SK-N-SH (cell line): ENCODE data around the gene OR7G2. TPM values are rescaled to one million over a fixed set of nuclear protein-coding genes. Genes with fewer than 3 reads are reported as not detected.

Experiments
- CTCF ChIA-PET: fragments of 300-600, 350-600 bp; formaldehyde crosslinking; extraction: SDS; loops from one replicate; lab custom pipeline; 2021; lab: Yijun Ruan, JAX
- POLR2A ChIA-PET: fragments of 350-600 bp; sonication (Branson Sonifier 250); formaldehyde crosslinking; extraction: SDS; loops from one replicate; lab custom pipeline; 2020; ENCODE audit warnings: antibody characterized with exemption, inconsistent platforms; lab: Yijun Ruan, JAX
- DNase-seq: peaks from one replicate; pipeline ENCODE4 v3.0.0; 2012
- H2AFZ ChIP-seq: fragments of 200-600 bp; sonication (generic); 2 replicates; pipeline ENCODE4 v1.8.1; 2016; ENCODE audit warnings: antibody characterized with exemption, mild to moderate bottlenecking, low read depth
- H3F3A ChIP-seq: fragments of 200-600 bp; sonication (generic); replicated peaks from 2 replicates; pipeline ENCODE3; 2016; ENCODE audit warnings: antibody characterized with exemption, mild to moderate bottlenecking; ENCODE audit not compliant: insufficient read depth
- H3K27ac ChIP-seq, 2 experiments: fragments of 200-500 bp in 1 of 2; fragments of 200-600 bp in 1 of 2; sonication (Bioruptor generic) in 1 of 2; sonication (generic), shearing (Covaris generic) in 1 of 2; 2 replicates each; pipeline versions ENCODE4 v1.5.1 to v1.6.1; 2014 to 2016; ENCODE audit warnings: low read depth in 2 of 2, inconsistent platforms in 1 of 2, low read length in 1 of 2, mild to moderate bottlenecking in 1 of 2, mixed read lengths in 1 of 2
- H3K27me3 ChIP-seq: fragments of 200-600 bp; sonication (generic), shearing (Covaris generic); 2 replicates; pipeline ENCODE4 v1.6.1; 2016; ENCODE audit warnings: mixed run types; ENCODE audit not compliant: insufficient read depth
- H3K36me3 ChIP-seq, 2 experiments: fragments of 200-500 bp in 1 of 2; fragments of 200-600 bp in 1 of 2; sonication (Bioruptor generic) in 1 of 2; sonication (generic) in 1 of 2; replicated peaks in 1 of 2; 2 replicates each; pipeline versions ENCODE3 to v1.5.1; 2014 to 2016; ENCODE audit warnings: low read length in 1 of 2, mild to moderate bottlenecking in 1 of 2; ENCODE audit not compliant: insufficient read depth in 2 of 2, control insufficient read depth in 1 of 2
- H3K4me1 ChIP-seq, 2 experiments: fragments of 200-500 bp in 1 of 2; fragments of 200-600 bp in 1 of 2; sonication (Bioruptor generic) in 1 of 2; sonication (generic), shearing (Covaris generic) in 1 of 2; 2 replicates each; pipeline versions ENCODE4 v1.5.1 to v1.6.1; 2014 to 2016; ENCODE audit warnings: low read depth in 1 of 2, low read length in 1 of 2, mixed run types in 1 of 2; ENCODE audit not compliant: insufficient read depth in 2 of 2, control insufficient read depth in 1 of 2
- H3K4me2 ChIP-seq: fragments of 200-600 bp; sonication (generic), shearing (Covaris generic); 2 replicates; pipeline ENCODE4 v1.6.1; 2017; ENCODE audit warnings: mixed run types
- H3K4me3 ChIP-seq, 2 experiments: fragments of 200-500 bp in 1 of 2; fragments of 200-600 bp in 1 of 2; sonication (Bioruptor generic) in 1 of 2; sonication (generic), shearing (Covaris generic) in 1 of 2; 2 replicates each; pipeline versions ENCODE4 v1.5.1 to v1.8.1; 2014 to 2016; ENCODE audit warnings: low read depth in 2 of 2, inconsistent platforms in 1 of 2, low read length in 1 of 2, mild to moderate bottlenecking in 1 of 2, mixed read lengths in 1 of 2, moderate library complexity in 1 of 2
- H3K79me2 ChIP-seq: fragments of 200-600 bp; sonication (generic); 2 replicates; pipeline ENCODE4 v1.8.1; 2017; ENCODE audit warnings: mild to moderate bottlenecking; ENCODE audit not compliant: insufficient read depth
- H3K9ac ChIP-seq: fragments of 200-600 bp; sonication (generic); 2 replicates; pipeline ENCODE4 v1.6.1; 2017; ENCODE audit warnings: mixed run types
- H3K9me2 ChIP-seq: fragments of 200-600 bp; sonication (generic); 2 replicates; pipeline ENCODE4 v1.6.1; 2017; ENCODE audit warnings: mixed run types
- H3K9me3 ChIP-seq: fragments of 200-600 bp; sonication (generic); 2 replicates; pipeline ENCODE4 v1.6.1; 2017; ENCODE audit warnings: mixed run types, mild to moderate bottlenecking, moderate library complexity
- H4K20me1 ChIP-seq: fragments of 200-600 bp; sonication (generic); 2 replicates; pipeline ENCODE4 v1.6.1; 2017; ENCODE audit warnings: mild to moderate bottlenecking, mixed run types; ENCODE audit not compliant: insufficient read depth
- CTCF ChIP-seq: fragments of 200-600 bp; sonication (generic); IDR thresholded peaks from 2 replicates; pipeline ENCODE4 v1.6.1; 2017; ENCODE audit warnings: antibody characterized with exemption, mild to moderate bottlenecking, moderate library complexity
- ELF1 ChIP-seq: IDR thresholded peaks from 2 replicates; pipeline ENCODE4 v1.4.0; 2012
- EP300 ChIP-seq, 2 experiments: IDR thresholded peaks; 2 replicates each; pipeline versions ENCODE4 v1.4.0 to v1.6.1; 2012; ENCODE audit warnings: borderline replicate concordance in 1 of 2, low read depth in 1 of 2, low read length in 1 of 2
- EZH2phosphoT487 ChIP-seq: fragments of 200-600 bp; sonication (generic); IDR thresholded peaks from 2 replicates; pipeline ENCODE4 v1.6.1; 2017; ENCODE audit warnings: low read depth, mixed run types, mild to moderate bottlenecking, antibody characterized with exemption, moderate library complexity, borderline replicate concordance
- FOSL2 ChIP-seq: IDR thresholded peaks from 2 replicates; pipeline ENCODE4 v1.4.0; 2012; ENCODE audit warnings: low read depth, mild to moderate bottlenecking, moderate library complexity, borderline replicate concordance
- GATA2 ChIP-seq: sonication (generic); formaldehyde crosslinking; IDR thresholded peaks from 2 replicates; pipeline ENCODE4 v1.5.0; 2020; ENCODE audit warnings: mild to moderate bottlenecking, missing genetic modification reagents
- IRF3 ChIP-seq: fragments of 150-350 bp; IDR thresholded peaks from 2 replicates; pipeline ENCODE4 v1.6.1; 2016; ENCODE audit warnings: mild to moderate bottlenecking, low read depth, low read length
- JUND ChIP-seq: IDR thresholded peaks from 2 replicates; pipeline ENCODE4 v1.4.0; 2012
- MAX ChIP-seq: IDR thresholded peaks from 2 replicates; pipeline ENCODE4 v1.4.0; 2012; ENCODE audit warnings: low read depth
- MXI1 ChIP-seq: IDR thresholded peaks from 2 replicates; pipeline ENCODE4 v1.6.1; 2012; ENCODE audit warnings: mild to moderate bottlenecking, low read depth, low read length, improper control_type of control experiment
- NFIC ChIP-seq: IDR thresholded peaks from 2 replicates; pipeline ENCODE4 v1.4.0; 2012; ENCODE audit warnings: borderline replicate concordance
- NRF1 ChIP-seq: IDR thresholded peaks from 2 replicates; pipeline ENCODE4 v1.6.1; 2012; ENCODE audit warnings: low read depth, mild to moderate bottlenecking, low read length
- PBX3 ChIP-seq: IDR thresholded peaks from 2 replicates; pipeline ENCODE4; 2012
- POLR2AphosphoS5 ChIP-seq: IDR thresholded peaks from 2 replicates; pipeline ENCODE4 v1.6.1; 2012; ENCODE audit warnings: low read depth, low read length
- RAD21 ChIP-seq: IDR thresholded peaks from 2 replicates; pipeline ENCODE4 v1.6.1; 2012; ENCODE audit warnings: mild to moderate bottlenecking, low read length
- RCOR1 ChIP-seq: fragments of 150-350 bp; IDR thresholded peaks from 2 replicates; pipeline ENCODE4 v1.6.1; 2017; ENCODE audit warnings: antibody characterized with exemption, low read length
- RXRA ChIP-seq: IDR thresholded peaks from 2 replicates; pipeline ENCODE4 v1.4.0; 2012; ENCODE audit warnings: low read depth, mild to moderate bottlenecking, borderline replicate concordance
- SIN3A ChIP-seq: IDR thresholded peaks from 2 replicates; pipeline ENCODE4 v1.6.1; 2012; ENCODE audit warnings: low read depth, mild to moderate bottlenecking, low read length, moderate library complexity, borderline replicate concordance
- SMC3 ChIP-seq: IDR thresholded peaks from 2 replicates; pipeline ENCODE4 v1.6.1; 2012; ENCODE audit warnings: low read depth, low read length, improper control_type of control experiment
- TAF1 ChIP-seq: IDR thresholded peaks from 2 replicates; pipeline ENCODE4 v1.6.1; 2012; ENCODE audit warnings: low read depth, mild to moderate bottlenecking, low read length, moderate library complexity, borderline replicate concordance
- USF1 ChIP-seq: IDR thresholded peaks from 2 replicates; pipeline ENCODE4 v1.4.0; 2012; ENCODE audit warnings: low read depth, borderline replicate concordance
- ZBTB33 ChIP-seq: IDR thresholded peaks from 2 replicates; pipeline ENCODE4 v1.4.0; 2012; ENCODE audit warnings: low read depth, borderline replicate concordance
- WGBS: methylation state at CpG from one replicate; pipeline ENCODE4 v1.1.6; 2017; ENCODE audit warnings: low lambda C conversion rate; 5-methylcytosine and 5-hydroxymethylcytosine counted together
- polyA plus RNA-seq, 3 experiments: library from polyadenylated mRNA; depleted of rRNA; stranded (reverse); fragments of >200 nt; gene quantifications; 2 replicates each; pipeline ENCODE4 v1.2.3, GENCODE V29; 2012

Gene OR7G2
- polyA plus RNA-seq, 1 of the 3 experiments (the other 2 are of a cell fraction), result not detected

GRCh38 chr19:9140159-9140874, 33.0 kb upstream of the OR7G2 start, which contains the start of gene ZNF317 (continued):
- TF ChIP-seq ZBTB33 (peak; percentile 99), NFIC (no peak), ELF1 (peak; percentile 100), SMC3 (no peak), CTCF (no peak), GATA2 (CRISPR knock-in tag) (no peak), RCOR1 (no peak), POLR2AphosphoS5 (peak; percentile 93), JUND (no peak), FOSL2 (no peak), EZH2phosphoT487 (no peak), USF1 (no peak; the same call in 1 of the 2 replicates), MXI1 (peak; percentile 67)
- TF ChIP-seq, all 33 proteins: peak for 11

- Histone ChIP-seq H3K9me2 (no peaks in the 10 kb centered on the region), H3K4me3 (peak overlapping the region; percentile 84 to 94), H3K36me3 (peaks cover 0 to 28% of the 10 kb centered on the region in 2 experiments), H3K4me2 (peak overlapping the region; percentile 72), H2AFZ (peak overlapping the region; percentile 99), H3K4me1 (no peaks in the 10 kb centered on the region; a peak in 2 of 4 replicates), H3K79me2 (peaks cover 45% of the 10 kb centered on the region), H3K9ac (peak overlapping the region; percentile 97), H3K27ac (peak overlapping the region; percentile 51 to 66; a peak in 1 of 4 replicates), H3K9me3 (peaks cover 23% of the 10 kb centered on the region), H4K20me1 (peaks cover 6% of the 10 kb centered on the region; the same call in 1 of the 2 replicates), H3F3A (peaks cover 13% of the 10 kb centered on the region), H3K27me3 (peaks cover 8% of the 10 kb centered on the region; the same call in 1 of the 2 replicates)
- POLR2A ChIA-PET, result no interaction called here
- no peak for DNase-seq
- CTCF ChIA-PET, result no interaction called here
- WGBS, result 8% methylated on average over 8 of the region's 8 CpGs
- TF ChIP-seq SMC3 (no peak), USF1 (no peak), EZH2phosphoT487 (no peak), PBX3 (no peak), RAD21 (no peak), MAX (no peak), RXRA (no peak), EP300 (IDR thresholded peaks at IDR 0.05; ENCODE audit: borderline replicate concordance in 1 of 2, low read depth in 1 of 2, low read length in 1 of 2) (no peak), NRF1 (no peak), IRF3 (no peak), TAF1 (no peak), SIN3A (no peak)
These were observed 32.4 kb upstream of the OR7G2 start for GRCh38 chr19:9139609-9140158.
